Naive B cell (primary cell): ENCODE results near the gene SLC38A6. TPM values are rescaled to one million over a fixed set of nuclear protein-coding genes. Genes with fewer than 3 reads are reported as not detected.

ENCODE experiments used
- ATAC-seq, 2 donors: fragments of 150-1000 bp; cut with Tn5 transposase; 2 replicates each; pipeline ENCODE4 v1.10.0; 2021; ENCODE audit warnings: low read depth in 2 of 2, mild to moderate bottlenecking in 2 of 2, moderate library complexity in 2 of 2
- DNase-seq: peaks from one replicate; pipeline ENCODE4 v3.0.0; 2022
- H3K27ac Mint-ChIP-seq, 6 donors: one replicate each; pipeline ENCODE4 v1.8.0; 2020 to 2022; ENCODE audit warnings: mild to moderate bottlenecking in 6 of 6, mixed read lengths in 6 of 6, moderate library complexity in 5 of 6, inconsistent platforms in 2 of 6
- H3K27me3 Mint-ChIP-seq, 3 donors: one replicate each; pipeline ENCODE4 v1.8.0; 2021 to 2022; ENCODE audit warnings: mixed read lengths in 3 of 3, mild to moderate bottlenecking in 1 of 3
- H3K36me3 Mint-ChIP-seq, 2 donors: one replicate each; pipeline ENCODE4 v1.8.0; 2020 to 2022; ENCODE audit warnings: mixed read lengths in 2 of 2, inconsistent platforms in 1 of 2, mild to moderate bottlenecking in 1 of 2
- H3K4me1 Mint-ChIP-seq, 3 donors: one replicate each; pipeline ENCODE4 v1.8.0; 2020 to 2022; ENCODE audit warnings: mixed read lengths in 3 of 3, inconsistent platforms in 1 of 3, mild to moderate bottlenecking in 1 of 3, moderate library complexity in 1 of 3
- H3K4me3 Mint-ChIP-seq, 8 donors: one replicate each; pipeline ENCODE4 v1.8.0; 2020 to 2022; ENCODE audit warnings: mild to moderate bottlenecking in 8 of 8, mixed read lengths in 8 of 8, moderate library complexity in 8 of 8, inconsistent platforms in 2 of 8
- H3K9me3 Mint-ChIP-seq, 7 donors: one replicate each; pipeline ENCODE4 v1.8.0; 2020 to 2022; ENCODE audit warnings: mixed read lengths in 7 of 7, mild to moderate bottlenecking in 5 of 7, inconsistent platforms in 2 of 7, moderate library complexity in 1 of 7
- polyA plus RNA-seq, 6 donors: library from polyadenylated mRNA; unstranded; fragments of 300-500 nt; fragmentation: Illumina TruSeq; gene quantifications; one replicate each; pipeline ENCODE4 v1.2.3, GENCODE V29; 2021; ENCODE audit warnings: low read depth in 6 of 6

Gene SLC38A6
- polyA plus RNA-seq, 6 donors from 2014 or later, result 3.6 to 10.1 (median 7.0) TPM

GRCh38 chr14:60965402-60965801, 15.6 kb upstream of the SLC38A6 start:
- ATAC-seq, result no peak
- DNase-seq, result no peak
- H3K4me1 Mint-ChIP-seq, result peaks cover 0 to 8% (median 0%) of the 10 kb centered on the region in 3 donors
- no peak overlapping the region for H3K27ac Mint-ChIP-seq
- peaks cover 0 to 7% (median 3%) of the 10 kb centered on the region in 7 donors for H3K9me3 Mint-ChIP-seq
- H3K27me3 Mint-ChIP-seq, result no peaks in the 10 kb centered on the region
- H3K36me3 Mint-ChIP-seq, result peaks cover 3 to 13% of the 10 kb centered on the region in 2 donors
- H3K4me3 Mint-ChIP-seq, result no peak overlapping the region

GRCh38 chr14:60968099-60968498, 12.9 kb upstream of the SLC38A6 start:
- H3K4me3 Mint-ChIP-seq, result no peak overlapping the region
- DNase-seq (no peak), ATAC-seq (no peak)
- no peaks in the 10 kb centered on the region for H3K9me3 Mint-ChIP-seq
- no peaks in the 10 kb centered on the region for H3K36me3 Mint-ChIP-seq
- H3K27ac Mint-ChIP-seq, result no peak overlapping the region
- H3K27me3 Mint-ChIP-seq, result no peaks in the 10 kb centered on the region
- peaks cover 0 to 4% (median 0%) of the 10 kb centered on the region in 3 donors for H3K4me1 Mint-ChIP-seq

- Mint-ChIP-seq H3K36me3 (no peaks in the 10 kb centered on the region), H3K4me3 (no peak overlapping the region), H3K4me1 (peaks cover 0 to 4% (median 0%) of the 10 kb centered on the region in 3 donors), H3K9me3 (no peaks in the 10 kb centered on the region), H3K27ac (no peak overlapping the region), H3K27me3 (no peaks in the 10 kb centered on the region)
- DNase-seq (no peak), ATAC-seq (no peak)
Observed at GRCh38 chr14:60968671-60969070, 12.4 kb upstream of the SLC38A6 start.

GRCh38 chr14:60970146-60970545, 10.9 kb upstream of the SLC38A6 start:
- no peaks in the 10 kb centered on the region for H3K27me3 Mint-ChIP-seq
- H3K9me3 Mint-ChIP-seq, result no peaks in the 10 kb centered on the region
- H3K4me3 Mint-ChIP-seq, result no peak overlapping the region
- H3K4me1 Mint-ChIP-seq, result peaks cover 0 to 4% (median 0%) of the 10 kb centered on the region in 3 donors
- H3K36me3 Mint-ChIP-seq, result peaks cover 0 to 4% of the 10 kb centered on the region in 2 donors
- no peak for DNase-seq
- no peak for ATAC-seq
- H3K27ac Mint-ChIP-seq, result no peak overlapping the region

- ATAC-seq (no peak), DNase-seq (no peak)
- Mint-ChIP-seq H3K4me3 (no peak overlapping the region), H3K27me3 (no peaks in the 10 kb centered on the region), H3K27ac (peak overlapping the region in 1 of 6 donors; percentile 30), H3K4me1 (peaks cover 0 to 4% (median 0%) of the 10 kb centered on the region in 3 donors), H3K9me3 (no peaks in the 10 kb centered on the region), H3K36me3 (peaks cover 0 to 4% of the 10 kb centered on the region in 2 donors)
Observed at GRCh38 chr14:60971271-60971670, 9.8 kb upstream of the SLC38A6 start.

GRCh38 chr14:60972295-60972694, 8.8 kb upstream of the SLC38A6 start:
- Mint-ChIP-seq H3K27me3 (no peaks in the 10 kb centered on the region), H3K36me3 (peaks cover 0 to 4% of the 10 kb centered on the region in 2 donors), H3K4me1 (peaks cover 0 to under 1% (median 0%) of the 10 kb centered on the region in 3 donors), H3K4me3 (no peak overlapping the region), H3K9me3 (no peaks in the 10 kb centered on the region), H3K27ac (peak overlapping the region in 2 of 6 donors; percentile 69 to 82)
- ATAC-seq (no peak), DNase-seq (no peak)

- no peaks in the 10 kb centered on the region for H3K9me3 Mint-ChIP-seq
- H3K27me3 Mint-ChIP-seq, result no peaks in the 10 kb centered on the region
- peaks cover 0 to 6% (median 4%) of the 10 kb centered on the region in 3 donors for H3K4me1 Mint-ChIP-seq
- ATAC-seq (no peak), DNase-seq (no peak)
- no peak overlapping the region for H3K4me3 Mint-ChIP-seq
- H3K36me3 Mint-ChIP-seq, result peaks cover 0 to 4% of the 10 kb centered on the region in 2 donors
- peak overlapping the region in 2 of 6 donors; percentile 29 to 87 for H3K27ac Mint-ChIP-seq
Observed at GRCh38 chr14:60973070-60973469, 8.0 kb upstream of the SLC38A6 start.

- Mint-ChIP-seq H3K27me3 (no peaks in the 10 kb centered on the region), H3K36me3 (peaks cover 0 to 4% of the 10 kb centered on the region in 2 donors), H3K27ac (no peak overlapping the region), H3K9me3 (no peaks in the 10 kb centered on the region), H3K4me3 (no peak overlapping the region), H3K4me1 (peaks cover under 1 to 11% (median 6%) of the 10 kb centered on the region in 3 donors)
- DNase-seq (no peak), ATAC-seq (no peak)
Observed at GRCh38 chr14:60974090-60974651, 6.9 kb upstream of the SLC38A6 start.

GRCh38 chr14:60975551-60975950, 5.5 kb upstream of the SLC38A6 start:
- Mint-ChIP-seq H3K36me3 (peaks cover 0 to 4% of the 10 kb centered on the region in 2 donors), H3K4me1 (peaks cover 4 to 11% (median 11%) of the 10 kb centered on the region in 3 donors), H3K9me3 (no peaks in the 10 kb centered on the region), H3K27me3 (no peaks in the 10 kb centered on the region), H3K27ac (peak overlapping the region in 2 of 6 donors; percentile 11 to 74), H3K4me3 (no peak overlapping the region)
- DNase-seq (no peak), ATAC-seq (no peak)

- DNase-seq, result no peak
- Mint-ChIP-seq H3K27ac (no peak overlapping the region), H3K9me3 (no peaks in the 10 kb centered on the region), H3K4me3 (peak overlapping the region in 1 of 8 donors; percentile 23), H3K36me3 (peaks cover 0 to 4% of the 10 kb centered on the region in 2 donors), H3K4me1 (peaks cover 4 to 11% (median 11%) of the 10 kb centered on the region in 3 donors), H3K27me3 (no peaks in the 10 kb centered on the region)
- ATAC-seq, result no peak
Observed at GRCh38 chr14:60977847-60978246, 3.2 kb upstream of the SLC38A6 start.

- H3K4me1 Mint-ChIP-seq, result peaks cover 4 to 11% (median 11%) of the 10 kb centered on the region in 3 donors
- H3K27me3 Mint-ChIP-seq, result no peaks in the 10 kb centered on the region
- no peak overlapping the region for H3K27ac Mint-ChIP-seq
- peaks cover 0 to 2% of the 10 kb centered on the region in 2 donors for H3K36me3 Mint-ChIP-seq
- no peak overlapping the region for H3K4me3 Mint-ChIP-seq
- H3K9me3 Mint-ChIP-seq, result no peaks in the 10 kb centered on the region
- DNase-seq, result no peak
- ATAC-seq, result no peak
Observed at GRCh38 chr14:60981633-60982455, 799 bp downstream of the SLC38A6 start.

GRCh38 chr14:60984196-60984595, 3.2 kb downstream of the SLC38A6 start:
- DNase-seq, result no peak
- Mint-ChIP-seq H3K27ac (no peak overlapping the region), H3K27me3 (no peaks in the 10 kb centered on the region)

GRCh38 chr14:60986500-60986899, 5.5 kb downstream of the SLC38A6 start:
- ATAC-seq (no peak), DNase-seq (no peak)
- H3K4me1 Mint-ChIP-seq, result no peaks in the 10 kb centered on the region
- peaks cover 0 to 6% of the 10 kb centered on the region in 2 donors for H3K36me3 Mint-ChIP-seq
- H3K9me3 Mint-ChIP-seq, result no peaks in the 10 kb centered on the region
- no peaks in the 10 kb centered on the region for H3K27me3 Mint-ChIP-seq
- H3K27ac Mint-ChIP-seq, result no peak overlapping the region
- H3K4me3 Mint-ChIP-seq, result no peak overlapping the region

More at GRCh38 chr14:60984196-60984595, 3.2 kb downstream of the SLC38A6 start:
- H3K4me1 Mint-ChIP-seq, result peaks cover 0 to 5% (median 4%) of the 10 kb centered on the region in 3 donors
- H3K9me3 Mint-ChIP-seq, result no peaks in the 10 kb centered on the region
- ATAC-seq, result no peak
- peaks cover 0 to 5% of the 10 kb centered on the region in 2 donors for H3K36me3 Mint-ChIP-seq
- H3K4me3 Mint-ChIP-seq, result no peak overlapping the region

- H3K4me1 Mint-ChIP-seq, result no peaks in the 10 kb centered on the region
- H3K4me3 Mint-ChIP-seq, result no peak overlapping the region
Observed at GRCh38 chr14:60989599-60989998, 8.6 kb downstream of the SLC38A6 start.

More at GRCh38 chr14:60989599-60989998, 8.6 kb downstream of the SLC38A6 start:
- Mint-ChIP-seq H3K27me3 (no peaks in the 10 kb centered on the region), H3K27ac (no peak overlapping the region), H3K9me3 (no peaks in the 10 kb centered on the region), H3K36me3 (peaks cover 0 to 13% of the 10 kb centered on the region in 2 donors)
- no peak for DNase-seq
- ATAC-seq, result no peak
